Fibroblast of villous mesenchyme (primary cell): ENCODE data around the gene TLCD5. TPM values are rescaled to one million over a fixed set of nuclear protein-coding genes. Genes with fewer than 3 reads are reported as not detected.
A peak's percentile ranks its signal among the peaks of the same experiment; 100 is the strongest.

Experiments
- DNase-seq: peaks from one replicate; pipeline ENCODE4 v3.0.0-alpha.2; 2010; ENCODE audit warnings: low read depth
- H3K4me3 ChIP-seq: 2 replicates; pipeline ENCODE4 v1.5.1; 2011; ENCODE audit warnings: low read depth, mild to moderate bottlenecking, low read length
- CTCF ChIP-seq: IDR thresholded peaks from 2 replicates; pipeline ENCODE4 v1.5.1; 2012; ENCODE audit warnings: low read depth, mild to moderate bottlenecking, low read length; ENCODE audit not compliant: insufficient read depth
- total RNA-seq: library from RNA; depleted of rRNA; stranded (reverse); fragments of >200 nt; gene quantifications from 2 replicates; pipeline ENCODE4 v1.2.3, GENCODE V29; 2012

TLCD5 gene
- total RNA-seq, 1 donor = 10.8 TPM

DNA sequence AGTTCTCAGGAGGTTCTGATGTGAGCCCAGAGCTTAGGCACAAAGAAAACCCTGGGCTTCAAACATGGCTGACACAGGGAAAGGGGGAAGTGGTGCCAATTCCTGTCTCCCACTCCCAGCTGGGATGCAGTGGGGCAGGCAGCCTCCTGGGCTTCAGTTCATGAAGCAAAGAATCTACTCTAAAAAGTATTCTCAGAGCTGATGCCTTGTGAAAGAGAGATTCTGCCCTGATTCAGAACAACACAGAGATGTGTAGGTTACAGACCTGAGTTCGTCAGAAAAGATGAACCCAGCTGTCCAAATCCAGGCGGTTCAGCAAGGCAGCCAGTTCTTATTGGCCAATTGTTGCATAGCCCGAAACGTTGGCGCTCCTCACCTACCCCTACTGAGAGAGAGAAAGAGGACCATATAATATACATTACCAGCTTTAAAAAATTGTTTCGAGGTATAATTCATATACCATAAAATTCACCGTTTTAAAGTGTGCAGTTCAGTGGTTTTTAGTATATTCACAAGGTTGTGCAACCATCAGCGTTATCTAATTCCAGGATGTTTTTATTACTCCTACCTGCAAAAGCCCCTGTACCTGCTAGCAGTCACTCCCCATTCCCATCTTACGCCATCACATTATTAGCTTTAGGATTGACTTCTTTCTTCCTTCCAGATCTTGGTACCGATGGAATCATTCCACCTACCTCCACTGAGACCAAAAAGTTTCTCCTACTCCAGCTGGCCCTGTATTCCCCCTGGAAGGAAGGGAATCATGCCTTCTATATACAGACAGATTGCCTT lies 7.2 kb upstream of the TLCD5 start:
- TF ChIP-seq CTCF = no peak
- H3K4me3 ChIP-seq = no peak overlapping the region
- DNase-seq = no peak

DNA sequence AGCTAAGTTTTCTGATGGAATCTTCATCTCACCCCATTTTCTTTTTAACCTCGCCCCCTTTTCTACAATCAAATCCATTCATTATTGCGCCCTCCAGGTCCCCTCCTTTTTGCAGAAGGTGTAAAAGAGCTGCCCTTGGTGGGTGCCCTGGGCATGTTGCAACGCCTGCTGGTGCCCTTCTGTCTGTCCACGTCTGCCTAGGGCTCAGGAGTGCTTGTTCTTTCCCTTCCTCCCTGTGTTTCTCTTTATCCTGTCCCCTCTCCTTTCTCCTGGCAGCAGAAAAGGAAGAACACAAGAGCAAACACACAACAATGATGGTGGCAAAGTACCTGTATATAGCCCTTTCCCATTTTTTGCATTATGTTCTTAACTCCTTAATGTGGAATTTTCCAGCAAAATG lies 6.2 kb upstream of the TLCD5 start:
- H3K4me3 ChIP-seq = no peak overlapping the region
- no peak for TF ChIP-seq CTCF
- DNase-seq = no peak

- peak overlapping the region; percentile 73 for H3K4me3 ChIP-seq
- no peak for TF ChIP-seq CTCF
- peak; percentile 88 for DNase-seq
These were observed 1.1 kb downstream of the TLCD5 start for GRCh38 chr11:120326228-120326627.

DNA sequence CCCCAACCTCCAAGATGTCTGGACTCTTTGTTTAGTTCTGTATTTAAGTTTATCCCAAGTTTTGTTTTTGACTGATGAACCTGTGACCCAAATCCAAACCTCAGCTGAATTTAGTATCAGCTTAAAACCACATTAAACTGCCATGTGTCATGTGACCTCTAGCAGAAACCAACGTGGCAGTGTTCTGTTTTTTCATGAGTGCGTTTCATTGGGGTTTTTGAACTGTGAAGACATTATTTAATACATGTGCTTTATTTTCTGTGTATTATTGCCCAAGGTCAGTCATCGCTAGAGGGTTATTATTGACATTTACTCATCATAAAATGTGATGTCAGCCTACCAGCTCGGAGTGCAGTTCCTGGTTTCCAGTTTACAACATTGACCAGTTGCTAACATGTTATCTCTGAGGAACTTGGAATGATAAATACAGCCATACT lies 1.8 kb downstream of the TLCD5 start:
- peak; percentile 80 for DNase-seq
- H3K4me3 ChIP-seq = peak overlapping the region; percentile 25
- no peak for TF ChIP-seq CTCF

- DNase-seq = no peak
- no peak overlapping the region for H3K4me3 ChIP-seq
These were observed 2.2 kb downstream of the TLCD5 start for GRCh38 chr11:120327311-120327710.

DNA sequence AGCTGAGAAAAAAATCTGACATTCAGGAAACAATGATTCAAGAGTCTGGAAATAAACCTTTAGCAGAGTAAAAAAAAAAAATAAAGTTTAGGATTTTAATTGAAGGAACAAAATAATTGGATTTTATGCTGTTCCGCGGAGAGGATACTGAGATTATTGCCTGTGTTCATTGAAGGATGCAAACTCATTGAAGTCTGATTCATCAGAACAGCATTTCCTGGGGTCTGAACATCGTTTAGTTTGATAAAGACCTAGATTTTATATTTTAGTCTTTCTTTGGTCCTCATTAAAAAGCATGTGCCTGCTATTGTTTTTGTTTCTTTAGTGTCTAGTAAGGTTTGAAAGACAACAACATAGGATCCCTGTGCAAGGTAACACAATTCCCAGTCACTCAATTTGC lies 4.5 kb downstream of the TLCD5 start:
- H3K4me3 ChIP-seq = no peak overlapping the region
- no peak for TF ChIP-seq CTCF
- DNase-seq = no peak

More at GRCh38 chr11:120327311-120327710, 2.2 kb downstream of the TLCD5 start:
- no peak for TF ChIP-seq CTCF

DNA sequence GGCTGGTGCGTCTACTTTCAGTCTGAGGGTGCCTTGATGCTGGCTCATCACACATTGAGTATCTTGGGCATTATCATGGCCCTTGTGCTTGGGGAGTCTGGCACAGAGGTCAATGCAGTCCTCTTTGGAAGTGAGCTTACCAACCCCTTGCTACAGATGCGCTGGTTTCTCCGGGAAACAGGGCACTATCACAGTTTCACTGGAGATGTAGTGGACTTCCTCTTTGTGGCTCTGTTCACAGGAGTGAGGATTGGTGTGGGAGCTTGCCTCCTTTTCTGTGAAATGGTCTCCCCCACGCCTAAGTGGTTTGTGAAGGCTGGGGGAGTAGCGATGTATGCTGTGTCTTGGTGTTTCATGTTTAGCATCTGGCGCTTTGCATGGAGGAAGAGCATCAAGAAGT lies 4.9 kb downstream of the TLCD5 start:
- H3K4me3 ChIP-seq = no peak overlapping the region
- no peak for TF ChIP-seq CTCF
- DNase-seq = no peak
